ENCODE measurements around the gene CCDC185. TPM values are rescaled to one million over a fixed set of nuclear protein-coding genes. Genes with fewer than 3 reads are reported as not detected.

CCDC185 gene
- total and polyA plus RNA-seq, 8 donors: not detected

DNA sequence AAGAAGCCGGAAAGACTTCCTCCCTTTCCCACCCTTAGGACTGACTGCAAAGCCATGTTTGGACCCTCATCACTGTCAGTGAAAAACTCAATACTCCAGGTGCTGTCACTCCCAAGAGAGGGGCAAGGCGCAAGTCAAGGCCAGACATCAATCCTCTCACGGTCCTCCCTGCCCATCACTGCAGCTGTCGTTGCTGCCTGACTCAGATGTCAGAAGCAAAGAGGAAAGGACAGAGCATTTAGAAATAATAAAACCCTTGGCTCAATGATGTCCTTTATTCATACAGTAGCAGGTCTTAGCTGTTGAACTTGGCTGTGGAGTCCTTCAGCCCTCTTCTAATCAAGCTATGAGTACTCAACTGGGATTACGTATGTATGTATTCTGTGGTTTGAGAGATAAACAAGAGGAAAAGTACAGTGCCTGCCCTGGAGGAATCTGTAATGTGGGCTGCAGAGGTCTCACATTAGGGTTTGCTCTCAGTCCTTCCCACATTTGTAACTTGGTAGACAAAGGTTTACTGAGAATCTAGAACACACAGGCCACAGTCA, 42.8 kb upstream of the CCDC185 start:
- peak overlapping the region in 2 of 5 donors; percentile 21 to 57 for H3K27ac ChIP-seq
- DNase-seq: peak in 1 of 2 donors; percentile 24
- H3K36me3 ChIP-seq: no peaks in the 10 kb centered on the region
- H3K9me3 ChIP-seq: no peaks in the 10 kb centered on the region
- H3K4me1 ChIP-seq: peaks cover 0 to 13% (median 6%) of the 10 kb centered on the region in 4 donors
- H3K4me3 ChIP-seq: no peak overlapping the region
- intact Hi-C loops (cut with DNase I; ENCODE audit: low total_unique reads): no loop called here
- TF ChIP-seq POLR2AphosphoS5 (IDR thresholded peaks at IDR 0.05): peak in 1 of 3 donors; percentile 61
- TF ChIP-seq, protein P1, sequence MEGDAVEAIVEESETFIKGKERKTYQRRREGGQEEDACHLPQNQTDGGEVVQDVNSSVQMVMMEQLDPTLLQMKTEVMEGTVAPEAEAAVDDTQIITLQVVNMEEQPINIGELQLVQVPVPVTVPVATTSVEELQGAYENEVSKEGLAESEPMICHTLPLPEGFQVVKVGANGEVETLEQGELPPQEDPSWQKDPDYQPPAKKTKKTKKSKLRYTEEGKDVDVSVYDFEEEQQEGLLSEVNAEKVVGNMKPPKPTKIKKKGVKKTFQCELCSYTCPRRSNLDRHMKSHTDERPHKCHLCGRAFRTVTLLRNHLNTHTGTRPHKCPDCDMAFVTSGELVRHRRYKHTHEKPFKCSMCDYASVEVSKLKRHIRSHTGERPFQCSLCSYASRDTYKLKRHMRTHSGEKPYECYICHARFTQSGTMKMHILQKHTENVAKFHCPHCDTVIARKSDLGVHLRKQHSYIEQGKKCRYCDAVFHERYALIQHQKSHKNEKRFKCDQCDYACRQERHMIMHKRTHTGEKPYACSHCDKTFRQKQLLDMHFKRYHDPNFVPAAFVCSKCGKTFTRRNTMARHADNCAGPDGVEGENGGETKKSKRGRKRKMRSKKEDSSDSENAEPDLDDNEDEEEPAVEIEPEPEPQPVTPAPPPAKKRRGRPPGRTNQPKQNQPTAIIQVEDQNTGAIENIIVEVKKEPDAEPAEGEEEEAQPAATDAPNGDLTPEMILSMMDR (IDR thresholded peaks at IDR 0.05): no peak
- WGBS, 5 donors: 56 to 70% (median 63%) methylated on average over 5 of the region's 5 CpGs
- peaks cover 0 to 13% (median 0%) of the 10 kb centered on the region in 3 donors for H3K27me3 ChIP-seq

DNA sequence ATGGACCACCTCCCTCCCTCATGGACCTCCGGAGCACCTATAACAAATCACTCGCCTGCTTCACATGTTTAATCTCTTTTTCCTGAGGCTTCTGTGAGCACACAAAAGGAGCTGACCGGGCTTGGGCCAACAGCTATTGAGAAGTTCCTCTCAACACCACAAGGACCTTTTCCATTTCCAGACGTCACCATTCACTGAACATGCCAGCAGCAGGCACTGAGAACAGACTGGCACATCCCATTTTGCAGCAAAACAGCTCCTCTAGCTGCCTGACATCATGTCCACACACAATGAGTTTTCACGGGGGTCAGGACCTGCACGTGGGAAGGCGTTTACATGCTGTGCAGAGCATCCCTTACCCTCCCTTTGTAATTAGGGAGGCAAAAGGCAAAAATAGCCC, 40.3 kb upstream of the CCDC185 start:
- Histone ChIP-seq H3K9me3 (no peaks in the 10 kb centered on the region), H3K36me3 (no peaks in the 10 kb centered on the region), H3K27me3 (peaks cover 0 to 13% (median 0%) of the 10 kb centered on the region in 3 donors), H3K4me1 (peaks cover 0 to 13% (median 6%) of the 10 kb centered on the region in 4 donors), H3K27ac (no peak overlapping the region), H3K4me3 (no peak overlapping the region)
- WGBS, 5 donors: 63 to 74% (median 70%) methylated on average over 7 of the region's 7 CpGs
- intact Hi-C loops (cut with DNase I; ENCODE audit: low total_unique reads): no loop called here
- DNase-seq: no peak
- TF ChIP-seq, protein P1 (IDR thresholded peaks at IDR 0.05): no peak
- no peak for TF ChIP-seq POLR2AphosphoS5 (IDR thresholded peaks at IDR 0.05)
- TF ChIP-seq EP300 (IDR thresholded peaks at IDR 0.05): no peak
- no peak for TF ChIP-seq POLR2A (IDR thresholded peaks at IDR 0.05)

DNA sequence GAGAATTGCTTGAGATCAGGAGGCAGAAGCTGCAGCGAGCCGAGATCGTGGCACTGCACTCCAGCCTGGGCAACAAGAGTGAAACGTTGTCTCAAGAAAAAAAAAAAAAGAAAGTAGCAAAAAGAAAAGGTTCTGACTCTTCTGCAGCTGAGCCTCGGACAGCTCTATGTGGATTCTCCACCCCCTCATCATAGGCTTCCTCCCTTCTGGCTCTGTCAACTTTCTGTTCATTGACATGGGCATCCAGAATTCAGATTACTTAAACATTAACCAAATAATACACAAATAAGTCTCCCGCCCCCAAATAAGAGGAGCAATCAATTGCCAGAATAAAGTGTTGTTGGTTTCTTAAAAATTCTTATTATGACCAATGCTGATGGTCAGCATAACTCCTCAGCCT, 39.3 kb upstream of the CCDC185 start:
- TF ChIP-seq POLR2A (IDR thresholded peaks at IDR 0.05) (no peak), EP300 (IDR thresholded peaks at IDR 0.05) (no peak), POLR2AphosphoS5 (IDR thresholded peaks at IDR 0.05) (no peak)
- TF ChIP-seq, protein P1 (IDR thresholded peaks at IDR 0.05): no peak
- no peak for DNase-seq
- no peak overlapping the region for H3K4me3 ChIP-seq
- no peaks in the 10 kb centered on the region for H3K36me3 ChIP-seq
- H3K27me3 ChIP-seq: peaks cover 0 to 13% (median 0%) of the 10 kb centered on the region in 3 donors
- peaks cover 0 to 13% (median 4%) of the 10 kb centered on the region in 4 donors for H3K4me1 ChIP-seq
- no peak overlapping the region for H3K27ac ChIP-seq
- no peaks in the 10 kb centered on the region for H3K9me3 ChIP-seq
- intact Hi-C loops (cut with DNase I; ENCODE audit: low total_unique reads): no loop called here
- 63 to 70% (median 67%) methylated on average over 6 of the region's 6 CpGs for WGBS, 5 donors

DNA sequence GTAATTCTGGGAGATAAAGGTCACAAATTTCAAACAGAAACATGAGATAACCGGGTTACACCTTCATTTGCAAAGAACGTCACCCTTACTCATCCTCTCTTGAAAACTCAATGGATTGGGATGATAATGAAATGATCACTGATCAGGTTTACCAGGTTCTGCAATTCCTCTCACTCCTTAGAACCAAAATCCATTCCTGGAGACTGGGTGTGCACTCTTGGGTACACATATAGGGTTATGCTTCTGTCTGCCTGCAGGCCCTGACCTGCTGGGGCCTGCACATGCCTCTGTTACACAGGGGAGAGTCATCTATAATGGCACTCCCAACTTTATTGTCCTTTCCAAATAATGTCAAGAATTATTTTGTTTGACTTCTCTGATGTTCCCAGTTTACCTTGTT, 37.5 kb upstream of the CCDC185 start:
- no peaks in the 10 kb centered on the region for H3K9me3 ChIP-seq
- H3K4me3 ChIP-seq: no peak overlapping the region
- intact Hi-C loops (cut with DNase I; ENCODE audit: low total_unique reads): no loop called here
- H3K27ac ChIP-seq: no peak overlapping the region
- no peak for TF ChIP-seq EP300 (IDR thresholded peaks at IDR 0.05)
- no peak for TF ChIP-seq POLR2A (IDR thresholded peaks at IDR 0.05)
- TF ChIP-seq, protein P1 (IDR thresholded peaks at IDR 0.05): no peak
- no peak for TF ChIP-seq POLR2AphosphoS5 (IDR thresholded peaks at IDR 0.05)
- peaks cover 0 to 22% (median 0%) of the 10 kb centered on the region in 3 donors for H3K27me3 ChIP-seq
- no peaks in the 10 kb centered on the region for H3K36me3 ChIP-seq
- H3K4me1 ChIP-seq: peaks cover 0 to 4% (median 0%) of the 10 kb centered on the region in 4 donors
- no peak for DNase-seq
- 75 to 91% (median 84%) methylated on average over 2 of the region's 2 CpGs for WGBS, 5 donors

Data from stomach (tissue), 9 donors.